ENCODE results near the gene DNAI4. TPM values are rescaled to one million over a fixed set of nuclear protein-coding genes. Genes with fewer than 3 reads are reported as not detected.

DNAI4 gene
- total RNA-seq, 2 donors from 2014 or later: 1.9 to 5.9 TPM

GRCh38 chr1:66775646-66776045, 149.0 kb downstream of the DNAI4 start:
- Histone ChIP-seq H3K27ac (no peak overlapping the region), H3K9me3 (no peaks in the 10 kb centered on the region), H3K27me3 (replicated peaks; ENCODE audit: insufficient read depth) (no peaks in the 10 kb centered on the region), H3K36me3 (no peaks in the 10 kb centered on the region), H3K4me1 (ENCODE audit: control insufficient read depth in 1 of 2, low read depth in 2 of 2) (no peaks in the 10 kb centered on the region), H3K4me3 (no peak overlapping the region)
- DNase-seq (ENCODE audit: low spot score) (no peak), ATAC-seq (ENCODE audit: insufficient number of reproducible peaks, low FRiP score, low read depth) (no peak)
- TF ChIP-seq CTCF (IDR thresholded peaks at IDR 0.05): no peak

GRCh38 chr1:66774438-66774837, 150.2 kb downstream of the DNAI4 start:
- no peaks in the 10 kb centered on the region for H3K36me3 ChIP-seq
- ATAC-seq (ENCODE audit: insufficient number of reproducible peaks, low FRiP score, low read depth) (no peak), DNase-seq (ENCODE audit: low spot score) (no peak)
- no peak overlapping the region for H3K4me3 ChIP-seq
- TF ChIP-seq CTCF (IDR thresholded peaks at IDR 0.05): no peak
- H3K27me3 ChIP-seq (replicated peaks; ENCODE audit: insufficient read depth): no peaks in the 10 kb centered on the region
- no peaks in the 10 kb centered on the region for H3K9me3 ChIP-seq
- no peaks in the 10 kb centered on the region for H3K4me1 ChIP-seq (ENCODE audit: control insufficient read depth in 1 of 2, low read depth in 2 of 2)
- H3K27ac ChIP-seq: no peak overlapping the region

- ATAC-seq (ENCODE audit: insufficient number of reproducible peaks, low FRiP score, low read depth): no peak
- Histone ChIP-seq H3K4me1 (ENCODE audit: control insufficient read depth in 1 of 2, low read depth in 2 of 2) (no peaks in the 10 kb centered on the region), H3K27ac (no peak overlapping the region), H3K9me3 (no peaks in the 10 kb centered on the region), H3K4me3 (no peak overlapping the region), H3K27me3 (replicated peaks; ENCODE audit: insufficient read depth) (no peaks in the 10 kb centered on the region), H3K36me3 (no peaks in the 10 kb centered on the region)
- no peak for DNase-seq (ENCODE audit: low spot score)
- no peak for TF ChIP-seq CTCF (IDR thresholded peaks at IDR 0.05)
These were observed 151.4 kb downstream of the DNAI4 start for GRCh38 chr1:66773227-66773626.

- no peak for ATAC-seq (ENCODE audit: insufficient number of reproducible peaks, low FRiP score, low read depth)
These were observed 154.0 kb downstream of the DNAI4 start for GRCh38 chr1:66770694-66771093.

GRCh38 chr1:66770240-66770639, 154.4 kb downstream of the DNAI4 start:
- Histone ChIP-seq H3K27me3 (replicated peaks; ENCODE audit: insufficient read depth) (no peaks in the 10 kb centered on the region), H3K4me1 (ENCODE audit: control insufficient read depth in 1 of 2, low read depth in 2 of 2) (no peaks in the 10 kb centered on the region), H3K4me3 (no peak overlapping the region), H3K36me3 (no peaks in the 10 kb centered on the region), H3K9me3 (no peaks in the 10 kb centered on the region), H3K27ac (no peak overlapping the region)
- TF ChIP-seq CTCF (IDR thresholded peaks at IDR 0.05): no peak
- ATAC-seq (ENCODE audit: insufficient number of reproducible peaks, low FRiP score, low read depth): no peak
- no peak for DNase-seq (ENCODE audit: low spot score)

More at GRCh38 chr1:66770694-66771093, 154.0 kb downstream of the DNAI4 start:
- H3K4me1 ChIP-seq (ENCODE audit: control insufficient read depth in 1 of 2, low read depth in 2 of 2): no peaks in the 10 kb centered on the region
- H3K36me3 ChIP-seq: no peaks in the 10 kb centered on the region
- no peak for DNase-seq (ENCODE audit: low spot score)
- H3K27me3 ChIP-seq (replicated peaks; ENCODE audit: insufficient read depth): no peaks in the 10 kb centered on the region
- TF ChIP-seq CTCF (IDR thresholded peaks at IDR 0.05): no peak
- H3K4me3 ChIP-seq: no peak overlapping the region
- no peak overlapping the region for H3K27ac ChIP-seq
- H3K9me3 ChIP-seq: no peaks in the 10 kb centered on the region

All from thoracic aorta (tissue), 2 donors.